ENCODE measurements around the gene TPRG1L.

Gene TPRG1L

DNA sequence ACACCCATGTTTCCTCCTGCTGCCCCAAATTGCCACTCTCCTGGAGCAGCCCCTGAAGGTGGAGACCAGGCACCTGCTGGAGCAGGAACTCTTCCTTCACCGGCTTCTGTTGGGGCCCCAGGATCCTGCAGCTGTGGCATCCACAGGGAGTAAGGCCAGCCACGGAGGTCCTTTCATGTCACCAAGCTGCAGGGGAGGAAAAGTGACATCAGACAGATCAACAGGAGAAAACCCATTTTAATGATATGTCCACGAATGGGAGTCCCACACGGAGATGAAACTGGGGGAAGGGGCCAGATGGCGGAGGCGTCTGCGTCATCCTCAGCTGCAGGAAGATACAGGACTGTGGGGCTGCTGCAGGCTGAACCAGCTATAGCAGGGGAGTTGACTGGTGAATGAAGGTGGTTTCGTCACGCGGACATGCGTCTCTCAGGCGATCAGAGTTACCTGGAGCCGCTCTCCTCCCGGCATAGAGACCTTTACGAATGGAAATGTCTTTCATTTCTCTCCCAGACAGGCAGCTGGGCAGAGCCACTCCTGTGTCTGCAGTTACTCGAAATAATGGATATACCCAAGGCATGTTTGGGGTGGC, 37.4 kb downstream of the TPRG1L start:
- Histone ChIP-seq H3K4me1 (ENCODE audit: control insufficient read depth in 1 of 2, insufficient read depth in 2 of 2, low read length in 2 of 2) (no peaks in the 10 kb centered on the region), H3K36me3 (ENCODE audit: control insufficient read depth in 1 of 2, insufficient read depth in 2 of 2, low read length in 2 of 2) (no peaks in the 10 kb centered on the region), H2AK5ac (ENCODE audit: low read length) (no peak overlapping the region), H3K4me3 (ENCODE audit: low read depth, low read length) (no peak overlapping the region), H3K4me2 (ENCODE audit: low read length) (no peak overlapping the region), H3K27ac (ENCODE audit: low read depth, low read length) (no peak overlapping the region), H3K9ac (ENCODE audit: low read length) (no peak overlapping the region), H4K91ac (ENCODE audit: low read depth, low read length) (no peak overlapping the region), H2BK120ac (ENCODE audit: insufficient read depth, low read length, poor library complexity) (no peak overlapping the region), H3K14ac (ENCODE audit: low read length) (no peak overlapping the region), H3K79me2 (ENCODE audit: control insufficient read depth, insufficient read depth, low read length, poor library complexity) (no peaks in the 10 kb centered on the region), H3K4ac (ENCODE audit: low read depth, low read length) (no peak overlapping the region), H3K79me1 (ENCODE audit: low read length) (no peaks in the 10 kb centered on the region), H3K23ac (ENCODE audit: low read length) (no peak overlapping the region), H2BK5ac (ENCODE audit: low read depth, low read length, poor library complexity) (no peak overlapping the region), H3K18ac (ENCODE audit: low read length) (no peak overlapping the region), H3K9me3 (ENCODE audit: insufficient read depth, low read depth, low read length) (no peaks in the 10 kb centered on the region), H2AFZ (ENCODE audit: insufficient read depth, low read length, poor library complexity) (no peak overlapping the region), H4K12ac (ENCODE audit: low read depth, low read length) (no peak overlapping the region), H2BK12ac (ENCODE audit: low read length) (no peak overlapping the region), H4K8ac (ENCODE audit: low read depth, low read length) (no peak overlapping the region), H3K27me3 (ENCODE audit: insufficient read depth, low read length) (no peaks in the 10 kb centered on the region)
- no CpG with 5 or more reads among the region's 16 CpGs for WGBS (ENCODE audit: extremely low coverage, insufficient coverage, insufficient read length)
- no peak for DNase-seq

DNA sequence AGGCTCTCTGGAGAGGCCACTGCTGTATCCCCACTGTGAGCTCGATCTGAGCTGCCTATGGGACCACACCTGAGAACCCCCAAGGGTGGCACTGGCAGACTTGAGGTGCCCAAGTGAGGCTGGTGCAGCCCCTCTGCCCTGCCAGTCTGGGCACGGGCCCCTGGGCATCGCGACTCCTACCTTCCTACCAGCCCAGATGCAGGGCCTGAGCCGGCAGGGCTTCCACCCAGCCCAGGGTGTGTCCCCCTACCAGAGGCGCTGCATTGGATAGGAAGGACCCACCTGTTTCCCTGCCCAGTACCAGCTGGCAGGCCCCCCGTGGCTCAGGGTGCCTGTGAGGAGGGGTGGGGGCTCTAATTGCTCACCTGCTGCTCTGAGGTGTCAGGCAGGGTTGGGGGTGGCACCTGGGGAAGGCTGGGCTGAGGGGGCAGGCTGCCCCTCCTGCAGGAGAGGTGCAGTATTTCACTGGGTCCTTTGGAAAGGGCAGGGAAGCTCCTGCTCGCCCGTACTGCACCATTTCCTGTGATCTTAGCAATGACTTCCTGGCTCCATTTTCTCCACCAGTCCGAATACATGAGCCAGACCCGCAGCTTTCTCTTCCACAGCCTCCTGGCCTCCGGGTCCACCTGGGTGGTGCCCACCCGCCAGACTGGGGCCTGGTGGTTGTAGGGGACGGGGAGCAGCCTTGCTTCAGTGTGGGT, 39.3 kb downstream of the TPRG1L start:
- Histone ChIP-seq H2BK5ac (ENCODE audit: low read depth, low read length, poor library complexity) (no peak overlapping the region), H3K23ac (ENCODE audit: low read length) (no peak overlapping the region), H4K12ac (ENCODE audit: low read depth, low read length) (no peak overlapping the region), H3K79me2 (ENCODE audit: control insufficient read depth, insufficient read depth, low read length, poor library complexity) (no peaks in the 10 kb centered on the region), H3K9me3 (ENCODE audit: insufficient read depth, low read depth, low read length) (no peaks in the 10 kb centered on the region), H3K14ac (ENCODE audit: low read length) (no peak overlapping the region), H3K79me1 (ENCODE audit: low read length) (no peaks in the 10 kb centered on the region), H3K36me3 (ENCODE audit: control insufficient read depth in 1 of 2, insufficient read depth in 2 of 2, low read length in 2 of 2) (no peaks in the 10 kb centered on the region), H3K4me1 (ENCODE audit: control insufficient read depth in 1 of 2, insufficient read depth in 2 of 2, low read length in 2 of 2) (peaks cover 2 to 5% of the 10 kb centered on the region in 2 experiments), H3K27me3 (ENCODE audit: insufficient read depth, low read length) (no peaks in the 10 kb centered on the region), H3K27ac (ENCODE audit: low read depth, low read length) (no peak overlapping the region), H3K4me2 (ENCODE audit: low read length) (no peak overlapping the region), H2AK5ac (ENCODE audit: low read length) (no peak overlapping the region), H3K4ac (ENCODE audit: low read depth, low read length) (no peak overlapping the region), H2BK12ac (ENCODE audit: low read length) (no peak overlapping the region), H2BK120ac (ENCODE audit: insufficient read depth, low read length, poor library complexity) (no peak overlapping the region), H3K4me3 (ENCODE audit: low read depth, low read length) (no peak overlapping the region), H4K8ac (ENCODE audit: low read depth, low read length) (no peak overlapping the region), H3K18ac (ENCODE audit: low read length) (no peak overlapping the region), H4K91ac (ENCODE audit: low read depth, low read length) (no peak overlapping the region), H2AFZ (ENCODE audit: insufficient read depth, low read length, poor library complexity) (no peak overlapping the region), H3K9ac (ENCODE audit: low read length) (no peak overlapping the region)
- WGBS (ENCODE audit: extremely low coverage, insufficient coverage, insufficient read length), result no CpG with 5 or more reads among the region's 14 CpGs
- no peak for DNase-seq

DNA sequence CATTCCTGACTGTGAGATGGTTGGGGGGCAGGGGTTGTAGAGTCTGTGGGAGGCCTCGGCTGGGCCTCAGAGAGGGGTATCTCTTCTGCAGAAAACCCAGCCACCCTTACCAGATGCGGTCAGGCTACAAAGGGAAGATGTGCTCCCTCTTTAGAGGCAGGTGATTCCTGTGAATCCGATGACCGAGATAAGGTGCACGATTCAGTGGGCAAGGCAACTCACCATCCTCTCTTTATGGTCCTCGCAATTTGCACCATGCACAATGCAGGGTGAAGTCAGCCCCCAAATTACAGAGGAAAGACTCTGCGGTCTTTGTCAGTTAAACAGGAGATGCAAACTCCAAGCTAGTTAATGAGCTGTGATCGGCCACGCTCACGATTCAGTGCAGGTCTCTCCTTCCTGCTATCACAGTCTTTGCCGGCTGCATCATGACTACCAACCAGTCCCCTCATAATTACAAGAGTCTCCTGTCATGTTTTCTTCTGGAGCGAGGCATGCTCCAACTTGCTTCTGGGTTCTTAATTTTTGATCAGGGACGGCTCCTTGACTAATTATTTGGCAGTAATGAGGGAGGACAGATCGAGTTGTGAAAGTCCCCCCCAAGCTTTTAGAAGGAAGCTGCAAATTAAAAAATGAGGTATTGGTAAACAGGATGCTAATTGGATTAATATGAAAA, 40.0 kb downstream of the TPRG1L start:
- Histone ChIP-seq H2AK5ac (ENCODE audit: low read length) (no peak overlapping the region), H3K9ac (ENCODE audit: low read length) (no peak overlapping the region), H3K79me1 (ENCODE audit: low read length) (no peaks in the 10 kb centered on the region), H3K9me3 (ENCODE audit: insufficient read depth, low read depth, low read length) (no peaks in the 10 kb centered on the region), H2AFZ (ENCODE audit: insufficient read depth, low read length, poor library complexity) (no peak overlapping the region), H4K12ac (ENCODE audit: low read depth, low read length) (no peak overlapping the region), H3K4me3 (ENCODE audit: low read depth, low read length) (no peak overlapping the region), H2BK12ac (ENCODE audit: low read length) (no peak overlapping the region), H3K4me2 (ENCODE audit: low read length) (no peak overlapping the region), H3K23ac (ENCODE audit: low read length) (no peak overlapping the region), H3K4me1 (ENCODE audit: control insufficient read depth in 1 of 2, insufficient read depth in 2 of 2, low read length in 2 of 2) (peaks cover 2 to 5% of the 10 kb centered on the region in 2 experiments), H2BK5ac (ENCODE audit: low read depth, low read length, poor library complexity) (no peak overlapping the region), H3K27ac (ENCODE audit: low read depth, low read length) (no peak overlapping the region), H2BK120ac (ENCODE audit: insufficient read depth, low read length, poor library complexity) (no peak overlapping the region), H3K18ac (ENCODE audit: low read length) (no peak overlapping the region), H3K36me3 (ENCODE audit: control insufficient read depth in 1 of 2, insufficient read depth in 2 of 2, low read length in 2 of 2) (no peaks in the 10 kb centered on the region), H3K79me2 (ENCODE audit: control insufficient read depth, insufficient read depth, low read length, poor library complexity) (no peaks in the 10 kb centered on the region), H4K8ac (ENCODE audit: low read depth, low read length) (no peak overlapping the region), H3K14ac (ENCODE audit: low read length) (no peak overlapping the region), H3K27me3 (ENCODE audit: insufficient read depth, low read length) (no peaks in the 10 kb centered on the region), H4K91ac (ENCODE audit: low read depth, low read length) (no peak overlapping the region), H3K4ac (ENCODE audit: low read depth, low read length) (no peak overlapping the region)
- no peak for DNase-seq
- no CpG with 5 or more reads among the region's 14 CpGs for WGBS (ENCODE audit: extremely low coverage, insufficient coverage, insufficient read length)

DNA sequence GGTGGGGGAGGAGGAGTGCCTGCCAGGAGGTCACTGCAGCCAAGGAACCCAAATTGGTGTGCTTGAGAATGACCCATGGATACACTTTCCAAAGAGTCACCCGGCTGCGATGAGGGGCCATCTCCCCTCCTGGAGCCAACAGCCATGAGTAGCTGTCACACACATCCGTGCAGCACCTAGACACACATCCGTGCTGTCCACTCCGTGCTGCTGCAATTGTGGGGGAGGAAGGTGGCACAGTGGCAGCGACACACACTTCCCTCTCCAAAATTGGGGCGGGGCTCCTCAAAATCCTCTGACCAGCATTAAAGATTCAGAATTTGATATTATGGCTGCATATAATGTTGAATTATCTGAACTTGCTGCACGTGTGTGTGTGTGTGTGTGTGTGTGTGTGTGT, 43.3 kb downstream of the TPRG1L start:
- H3K4ac ChIP-seq (ENCODE audit: low read depth, low read length), result no peak overlapping the region
- no peak overlapping the region for H4K8ac ChIP-seq (ENCODE audit: low read depth, low read length)
- H3K18ac ChIP-seq (ENCODE audit: low read length), result no peak overlapping the region
- H2BK12ac ChIP-seq (ENCODE audit: low read length), result no peak overlapping the region
- no peak overlapping the region for H3K4me3 ChIP-seq (ENCODE audit: low read depth, low read length)
- H2AFZ ChIP-seq (ENCODE audit: insufficient read depth, low read length, poor library complexity), result no peak overlapping the region
- no peak for DNase-seq
- no peak overlapping the region for H3K27ac ChIP-seq (ENCODE audit: low read depth, low read length)
- H3K36me3 ChIP-seq (ENCODE audit: control insufficient read depth in 1 of 2, insufficient read depth in 2 of 2, low read length in 2 of 2), result no peaks in the 10 kb centered on the region
- H3K14ac ChIP-seq (ENCODE audit: low read length), result no peak overlapping the region
- WGBS (ENCODE audit: extremely low coverage, insufficient coverage, insufficient read length), result no CpG with 5 or more reads among the region's 8 CpGs
- H2AK5ac ChIP-seq (ENCODE audit: low read length), result no peak overlapping the region
- H3K79me1 ChIP-seq (ENCODE audit: low read length), result no peaks in the 10 kb centered on the region
- no peak overlapping the region for H4K91ac ChIP-seq (ENCODE audit: low read depth, low read length)
- H3K9ac ChIP-seq (ENCODE audit: low read length), result no peak overlapping the region
- H2BK120ac ChIP-seq (ENCODE audit: insufficient read depth, low read length, poor library complexity), result no peak overlapping the region
- H3K4me2 ChIP-seq (ENCODE audit: low read length), result no peak overlapping the region
- H2BK5ac ChIP-seq (ENCODE audit: low read depth, low read length, poor library complexity), result no peak overlapping the region
- H3K23ac ChIP-seq (ENCODE audit: low read length), result no peak overlapping the region
- H3K9me3 ChIP-seq (ENCODE audit: insufficient read depth, low read depth, low read length), result peaks cover 3% of the 10 kb centered on the region
- H3K4me1 ChIP-seq (ENCODE audit: control insufficient read depth in 1 of 2, insufficient read depth in 2 of 2, low read length in 2 of 2), result peaks cover 2 to 5% of the 10 kb centered on the region in 2 experiments
- no peak overlapping the region for H4K12ac ChIP-seq (ENCODE audit: low read depth, low read length)
- no peaks in the 10 kb centered on the region for H3K79me2 ChIP-seq (ENCODE audit: control insufficient read depth, insufficient read depth, low read length, poor library complexity)
- no peaks in the 10 kb centered on the region for H3K27me3 ChIP-seq (ENCODE audit: insufficient read depth, low read length)
